Panc1 (cell line): ENCODE measurements around the gene RABEPK. TPM values are rescaled to one million over a fixed set of nuclear protein-coding genes. Genes with fewer than 3 reads are reported as not detected.
"Not testable (repeated sequence)": the region's sequence is repeated elsewhere in the genome, so short reads cannot be mapped to it uniquely, and the experiment has no call there.

Source experiments
- ATAC-seq: fragments of 200-7000 bp; cut with Tn5 transposase; 2 replicates; pipeline ENCODE4 v1.9.1; 2020; ENCODE audit warnings: mild to moderate bottlenecking, moderate library complexity
- BruUV-seq: library from RNA; stranded (reverse); fragments of 400-500 nt; replicated peaks from 2 replicates; lab custom pipeline; 2021; lab: Mats Ljungman, UMichigan
- CTCF ChIA-PET: fragments of 300-600 bp; sonication (Branson Sonifier 250); formaldehyde crosslinking; loops from one replicate; lab custom pipeline; 2022; ENCODE audit warnings: antibody characterized with exemption; lab: Charles Lee
- POLR2A ChIA-PET: fragments of 300-600 bp; sonication (Branson Sonifier 250); formaldehyde crosslinking; loops from one replicate; lab custom pipeline; 2022; ENCODE audit warnings: antibody characterized with exemption; lab: Charles Lee
- DNase-seq: peaks from one replicate; pipeline ENCODE4 v3.0.0-alpha.2; 2010; ENCODE audit warnings: low read depth, low spot score
- H3K27ac ChIP-seq: 2 replicates; pipeline ENCODE4 v1.5.1; 2011; ENCODE audit warnings: mild to moderate bottlenecking, low read length, inconsistent platforms
- H3K27me3 ChIP-seq: fragments of 200-500 bp; sonication (Bioruptor generic); 2 replicates; pipeline ENCODE4 v1.6.0; 2014; ENCODE audit warnings: low read length, inconsistent platforms; ENCODE audit not compliant: control insufficient read depth, insufficient read depth
- H3K36me3 ChIP-seq: fragments of 200-500 bp; sonication (Bioruptor generic); 2 replicates; pipeline ENCODE4 v1.5.1; 2014; ENCODE audit warnings: inconsistent platforms, mild to moderate bottlenecking, low read length, moderate library complexity; ENCODE audit not compliant: control insufficient read depth, insufficient read depth
- H3K4me1 ChIP-seq: 2 replicates; pipeline ENCODE4 v1.5.1; 2011; ENCODE audit warnings: inconsistent platforms, mild to moderate bottlenecking, low read length, moderate library complexity; ENCODE audit not compliant: control insufficient read depth, insufficient read depth
- H3K4me3 ChIP-seq, 2 experiments: 2 replicates each; pipeline ENCODE4 v1.5.1; 2011 to 2012; ENCODE audit warnings: low read depth in 2 of 2, low read length in 2 of 2, mild to moderate bottlenecking in 2 of 2, inconsistent platforms in 1 of 2, moderate library complexity in 1 of 2
- H3K9me3 ChIP-seq: fragments of 200-500 bp; sonication (Bioruptor generic); 2 replicates; pipeline ENCODE4 v1.5.1; 2014; ENCODE audit warnings: low read depth, mild to moderate bottlenecking, inconsistent platforms, low read length, moderate library complexity; ENCODE audit not compliant: control insufficient read depth, insufficient read depth
- POLR2AphosphoS5 ChIP-seq: IDR thresholded peaks from 2 replicates; pipeline ENCODE4 v1.6.1; 2012; ENCODE audit warnings: mild to moderate bottlenecking, low read depth, low read length, moderate library complexity
- REST ChIP-seq, 2 experiments: IDR thresholded peaks; 2 replicates each; pipeline ENCODE4 v1.6.1; 2011 to 2012; ENCODE audit warnings: low read depth in 2 of 2, control low read depth in 1 of 2, low read length in 1 of 2, mild to moderate bottlenecking in 1 of 2, moderate library complexity in 1 of 2; ENCODE audit not compliant: insufficient read depth in 1 of 2
- SIN3A ChIP-seq: IDR thresholded peaks from 2 replicates; pipeline ENCODE4 v1.6.1; 2012; ENCODE audit warnings: low read depth, mild to moderate bottlenecking, low read length, moderate library complexity, borderline replicate concordance; ENCODE audit not compliant: insufficient read depth
- TCF7L2 ChIP-seq: IDR thresholded peaks from 2 replicates; pipeline ENCODE4 v1.6.1; 2011; ENCODE audit warnings: mild to moderate bottlenecking, low read depth, low read length, inconsistent platforms
- in situ Hi-C: cut with HindIII; loops from 2 replicates; pipeline ENCODE4 v1.10.0; 2016; ENCODE audit warnings: low sequenced_read_pairs, low pct_unique_long_range_greater_than_20kb
- intact Hi-C: fragments of 100-400 bp; cut with micrococcal nuclease; formaldehyde crosslinking; loops from one replicate; pipeline ENCODE4 v1.10.0; 2022; ENCODE audit not compliant: unreplicated experiment
- total RNA-seq: library from RNA; stranded (reverse); gene quantifications from one replicate; pipeline ENCODE4 v1.2.1, GENCODE V29; 2021; ENCODE audit not compliant: unreplicated experiment
- TF ChIP-seq, protein P1 (sequence below): fragments of 450-650 bp; IDR thresholded peaks from 2 replicates; pipeline ENCODE4 v1.5.1; 2017; ENCODE audit warnings: mild to moderate bottlenecking

RABEPK gene
- total RNA-seq, 1 experiment from 2014 or later: 33.9 TPM

DNA sequence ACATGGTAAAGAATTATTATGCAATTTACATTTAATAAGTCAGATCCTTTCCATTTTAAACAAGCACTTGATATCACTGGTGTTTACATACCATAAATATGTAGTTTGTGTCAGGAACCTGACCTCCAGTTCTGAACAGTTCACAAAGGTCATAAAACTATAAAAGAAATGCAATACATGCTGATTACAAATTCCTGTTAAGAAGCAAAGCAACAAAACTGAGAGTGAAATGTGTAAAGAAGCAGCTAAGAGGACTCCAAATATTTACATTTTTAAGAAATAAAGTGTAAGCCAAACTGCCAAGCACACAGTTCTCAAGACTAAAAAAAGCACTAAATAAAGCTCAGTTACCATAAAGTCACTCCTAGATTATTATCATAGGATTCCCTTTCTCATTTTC lies 39.6 kb upstream of the RABEPK start:
- no peak for ATAC-seq
- ChIA-PET CTCF (no interaction called here), POLR2A (no interaction called here)
- H3K4me1 ChIP-seq: no peaks in the 10 kb centered on the region
- H3K27ac ChIP-seq: no peak overlapping the region
- in situ Hi-C loops: no loop called here
- H3K27me3 ChIP-seq: no peaks in the 10 kb centered on the region
- TF ChIP-seq, protein P1, sequence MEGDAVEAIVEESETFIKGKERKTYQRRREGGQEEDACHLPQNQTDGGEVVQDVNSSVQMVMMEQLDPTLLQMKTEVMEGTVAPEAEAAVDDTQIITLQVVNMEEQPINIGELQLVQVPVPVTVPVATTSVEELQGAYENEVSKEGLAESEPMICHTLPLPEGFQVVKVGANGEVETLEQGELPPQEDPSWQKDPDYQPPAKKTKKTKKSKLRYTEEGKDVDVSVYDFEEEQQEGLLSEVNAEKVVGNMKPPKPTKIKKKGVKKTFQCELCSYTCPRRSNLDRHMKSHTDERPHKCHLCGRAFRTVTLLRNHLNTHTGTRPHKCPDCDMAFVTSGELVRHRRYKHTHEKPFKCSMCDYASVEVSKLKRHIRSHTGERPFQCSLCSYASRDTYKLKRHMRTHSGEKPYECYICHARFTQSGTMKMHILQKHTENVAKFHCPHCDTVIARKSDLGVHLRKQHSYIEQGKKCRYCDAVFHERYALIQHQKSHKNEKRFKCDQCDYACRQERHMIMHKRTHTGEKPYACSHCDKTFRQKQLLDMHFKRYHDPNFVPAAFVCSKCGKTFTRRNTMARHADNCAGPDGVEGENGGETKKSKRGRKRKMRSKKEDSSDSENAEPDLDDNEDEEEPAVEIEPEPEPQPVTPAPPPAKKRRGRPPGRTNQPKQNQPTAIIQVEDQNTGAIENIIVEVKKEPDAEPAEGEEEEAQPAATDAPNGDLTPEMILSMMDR: no peak
- no peak for TF ChIP-seq REST (IDR thresholded peaks at IDR 0.05; ENCODE audit: insufficient read depth in 1 of 2, low read depth in 2 of 2, low read length in 1 of 2)
- TF ChIP-seq TCF7L2: no peak
- no peak for TF ChIP-seq POLR2AphosphoS5
- TF ChIP-seq SIN3A: no peak
- H3K9me3 ChIP-seq: no peaks in the 10 kb centered on the region
- no peak for DNase-seq
- no TSS peak for BruUV-seq
- H3K4me3 ChIP-seq: no peak overlapping the region
- intact Hi-C loops: no loop called here
- H3K36me3 ChIP-seq: no peaks in the 10 kb centered on the region; the same call in 1 of the 2 replicates

- ChIA-PET CTCF (no interaction called here), POLR2A (no interaction called here)
- no peaks in the 10 kb centered on the region for H3K27me3 ChIP-seq
- intact Hi-C loops (no loop called here), in situ Hi-C loops (no loop called here)
- ATAC-seq (no peak), DNase-seq (no peak)
- no TSS peak for BruUV-seq
- H3K27ac ChIP-seq: no peak overlapping the region
- TF ChIP-seq TCF7L2 (no peak), SIN3A (no peak), REST (IDR thresholded peaks at IDR 0.05; ENCODE audit: insufficient read depth in 1 of 2, low read depth in 2 of 2, low read length in 1 of 2) (no peak), POLR2AphosphoS5 (no peak)
- TF ChIP-seq, protein P1: no peak
- no peaks in the 10 kb centered on the region for H3K9me3 ChIP-seq
- no peaks in the 10 kb centered on the region for H3K4me1 ChIP-seq
- H3K4me3 ChIP-seq: no peak overlapping the region
- no peaks in the 10 kb centered on the region; the same call in 1 of the 2 replicates for H3K36me3 ChIP-seq
Measured at GRCh38 chr9:125161284-125161918, 38.9 kb upstream of the RABEPK start.

GRCh38 chr9:125162891-125163290 lies 37.5 kb upstream of the RABEPK start:
- ATAC-seq, in situ Hi-C loops, H3K4me3 ChIP-seq, intact Hi-C loops, DNase-seq, CTCF ChIA-PET, H3K27ac ChIP-seq, H3K4me1 ChIP-seq, BruUV-seq, H3K36me3 ChIP-seq, H3K9me3 ChIP-seq, H3K27me3 ChIP-seq: not testable (repeated sequence)
- POLR2A ChIA-PET: interaction anchor here (0.7 kb wide), 1 partner anchor 265 kb away, joined by 3 read pairs; no protein-coding TSS in a partner anchor
